H9 (cell line): Measurements from ENCODE around the gene EML2. TPM values are rescaled to one million over a fixed set of nuclear protein-coding genes. Genes with fewer than 3 reads are reported as not detected.

ENCODE experiments used
- DNase-seq: peaks from one replicate; pipeline ENCODE4 v3.0.0-alpha.2; 2017
- H2AFZ ChIP-seq: one replicate; pipeline ENCODE4 v1.6.1; 2013; ENCODE audit warnings: mild to moderate bottlenecking, low read length, control low read depth, moderate library complexity
- H2AK5ac ChIP-seq: 2 replicates; pipeline ENCODE4 v1.6.1; 2013; ENCODE audit warnings: low read length, control low read depth, mixed read lengths; ENCODE audit not compliant: insufficient read length
- H2BK120ac ChIP-seq: one replicate; pipeline ENCODE4 v1.6.1; 2013; ENCODE audit warnings: low read depth, mild to moderate bottlenecking, low read length, control low read depth, inconsistent platforms; ENCODE audit not compliant: poor library complexity, severe bottlenecking
- H2BK12ac ChIP-seq: 2 replicates; pipeline ENCODE4 v1.6.1; 2013; ENCODE audit warnings: low read length, control low read depth, mixed read lengths, low read depth; ENCODE audit not compliant: insufficient read length
- H2BK15ac ChIP-seq: 2 replicates; pipeline ENCODE4 v1.6.1; 2013; ENCODE audit warnings: low read depth, low read length, control low read depth
- H2BK20ac ChIP-seq: one replicate; pipeline ENCODE4 v1.6.1; 2013; ENCODE audit warnings: low read depth, mild to moderate bottlenecking, low read length, control low read depth, inconsistent platforms; ENCODE audit not compliant: poor library complexity, severe bottlenecking
- H2BK5ac ChIP-seq: 2 replicates; pipeline ENCODE4 v1.6.1; 2013; ENCODE audit warnings: low read length, control low read depth, mixed read lengths; ENCODE audit not compliant: insufficient read length
- H3K14ac ChIP-seq: 2 replicates; pipeline ENCODE4 v1.6.1; 2013; ENCODE audit warnings: low read length, control low read depth; ENCODE audit not compliant: insufficient read depth
- H3K18ac ChIP-seq: 2 replicates; pipeline ENCODE4 v1.6.1; 2013; ENCODE audit warnings: low read depth, mild to moderate bottlenecking, mixed read lengths, low read length, control low read depth; ENCODE audit not compliant: insufficient read length
- H3K23ac ChIP-seq: 2 replicates; pipeline ENCODE4 v1.6.1; 2013; ENCODE audit warnings: low read length, control low read depth, mixed read lengths, low read depth; ENCODE audit not compliant: insufficient read length
- H3K23me2 ChIP-seq: 2 replicates; pipeline ENCODE4 v1.6.1; 2013; ENCODE audit warnings: low read depth, mild to moderate bottlenecking, mixed read lengths, low read length, control low read depth; ENCODE audit not compliant: insufficient read length, poor library complexity, severe bottlenecking
- H3K27ac ChIP-seq: 2 replicates; pipeline ENCODE4 v1.5.1; 2013; ENCODE audit warnings: low read length, control low read depth, mixed read lengths, low read depth; ENCODE audit not compliant: insufficient read length
- H3K27me3 ChIP-seq: 2 replicates; pipeline ENCODE4 v1.6.1; 2013; ENCODE audit warnings: low read length, control low read depth, inconsistent platforms; ENCODE audit not compliant: insufficient read depth
- H3K4ac ChIP-seq: 2 replicates; pipeline ENCODE4 v1.6.1; 2013; ENCODE audit warnings: low read depth, mild to moderate bottlenecking, control low read depth, inconsistent platforms, low read length, moderate library complexity
- H3K4me1 ChIP-seq: 2 replicates; pipeline ENCODE4 v1.6.1; 2013; ENCODE audit warnings: low read length, control low read depth, inconsistent platforms; ENCODE audit not compliant: insufficient read depth
- H3K4me2 ChIP-seq: 2 replicates; pipeline ENCODE4 v1.6.1; 2013; ENCODE audit warnings: low read length, control low read depth, mixed read lengths; ENCODE audit not compliant: insufficient read length, insufficient read depth
- H3K56ac ChIP-seq: 2 replicates; pipeline ENCODE4 v1.6.1; 2013; ENCODE audit warnings: low read depth, mild to moderate bottlenecking, mixed read lengths, low read length, control low read depth; ENCODE audit not compliant: insufficient read length
- H3K79me1 ChIP-seq: 2 replicates; pipeline ENCODE4 v1.6.1; 2013; ENCODE audit warnings: low read depth, mild to moderate bottlenecking, moderate library complexity, low read length, control low read depth, inconsistent platforms; ENCODE audit not compliant: insufficient read depth, poor library complexity, severe bottlenecking
- H3K79me2 ChIP-seq: 2 replicates; pipeline ENCODE4 v1.6.1; 2013; ENCODE audit warnings: low read length, control low read depth, inconsistent platforms; ENCODE audit not compliant: insufficient read depth
- H3K9ac ChIP-seq: 2 replicates; pipeline ENCODE4 v1.6.1; 2013; ENCODE audit warnings: low read length, control low read depth, mixed read lengths; ENCODE audit not compliant: insufficient read length; ENCODE audit errors: extremely low read depth
- H3K9me3 ChIP-seq: one replicate; pipeline ENCODE4 v1.6.1; 2013; ENCODE audit warnings: low read depth, low read length, inconsistent platforms; ENCODE audit not compliant: control insufficient read depth
- H3T11ph ChIP-seq: one replicate; pipeline ENCODE4 v1.6.1; 2013; ENCODE audit warnings: mild to moderate bottlenecking, low read length, control low read depth, inconsistent platforms
- H4K20me1 ChIP-seq: one replicate; pipeline ENCODE4 v1.6.1; 2013; ENCODE audit not compliant: control insufficient read depth, insufficient read length, insufficient read depth
- H4K5ac ChIP-seq: 2 replicates; pipeline ENCODE4 v1.6.1; 2013; ENCODE audit warnings: low read depth, mild to moderate bottlenecking, mixed read lengths, low read length, control low read depth; ENCODE audit not compliant: insufficient read length
- H4K8ac ChIP-seq: replicated peaks from 2 replicates; pipeline ENCODE4 v1.6.1; 2013; ENCODE audit warnings: low read length, control low read depth, mixed read lengths, low read depth; ENCODE audit not compliant: insufficient read length
- H4K91ac ChIP-seq: 2 replicates; pipeline ENCODE4 v1.6.1; 2013; ENCODE audit warnings: low read depth, mild to moderate bottlenecking, moderate library complexity, mixed read lengths, low read length, control low read depth; ENCODE audit not compliant: insufficient read length
- H3K27ac Mint-ChIP-seq, 3 experiments: 2 replicates in 2 of 3; 3 replicates in 1 of 3; pipeline ENCODE4 v1.8.0; 2020 to 2021; ENCODE audit warnings: mixed read lengths in 3 of 3, mild to moderate bottlenecking in 1 of 3, moderate library complexity in 1 of 3
- H3K27me3 Mint-ChIP-seq: 2 replicates; pipeline ENCODE4 v1.8.0; 2021; ENCODE audit warnings: low read depth, mild to moderate bottlenecking, moderate library complexity, mixed read lengths
- H3K36me3 Mint-ChIP-seq, 3 experiments: 2 replicates in 2 of 3; 3 replicates in 1 of 3; pipeline ENCODE4 v1.8.0; 2020 to 2021; ENCODE audit warnings: low read depth in 3 of 3, mixed read lengths in 3 of 3; ENCODE audit not compliant: insufficient read depth in 1 of 3
- H3K4me1 Mint-ChIP-seq, 2 experiments: 2 replicates each; pipeline ENCODE4 v1.8.0; 2020; ENCODE audit warnings: mixed read lengths in 2 of 2
- H3K4me3 Mint-ChIP-seq, 2 experiments: 2 replicates in 1 of 2; 3 replicates in 1 of 2; pipeline ENCODE4 v1.8.0; 2020 to 2021; ENCODE audit warnings: mild to moderate bottlenecking in 2 of 2, mixed read lengths in 2 of 2, moderate library complexity in 1 of 2
- H3K9me3 Mint-ChIP-seq, 2 experiments: 2 replicates in 1 of 2; 3 replicates in 1 of 2; pipeline ENCODE4 v1.8.0; 2020; ENCODE audit warnings: mild to moderate bottlenecking in 2 of 2, mixed read lengths in 2 of 2, moderate library complexity in 1 of 2
- WGBS: extraction: QIAGEN DNeasy Blood & Tissue Kit; methylation state at CpG from one replicate; pipeline ENCODE4 v1.1.7; 2013; ENCODE audit warnings: missing lambda C conversion rate, low lambda C conversion rate, mixed read lengths; ENCODE audit not compliant: insufficient read length; ENCODE audit errors: extremely low coverage; 5-methylcytosine and 5-hydroxymethylcytosine counted together
- total RNA-seq: library from RNA; stranded (reverse); gene quantifications from 2 replicates; pipeline ENCODE4 v1.2.1, GENCODE V29; 2021
- TF ChIP-seq, protein P1 (sequence below): fragments of 200-600 bp; sonication (generic); conservative IDR thresholded peaks from 3 replicates; pipeline ENCODE4 v1.8.0; 2021; ENCODE audit warnings: antibody characterized with exemption, mild to moderate bottlenecking

Gene EML2
- total RNA-seq, 1 experiment from 2014 or later: 22.6 TPM

DNA sequence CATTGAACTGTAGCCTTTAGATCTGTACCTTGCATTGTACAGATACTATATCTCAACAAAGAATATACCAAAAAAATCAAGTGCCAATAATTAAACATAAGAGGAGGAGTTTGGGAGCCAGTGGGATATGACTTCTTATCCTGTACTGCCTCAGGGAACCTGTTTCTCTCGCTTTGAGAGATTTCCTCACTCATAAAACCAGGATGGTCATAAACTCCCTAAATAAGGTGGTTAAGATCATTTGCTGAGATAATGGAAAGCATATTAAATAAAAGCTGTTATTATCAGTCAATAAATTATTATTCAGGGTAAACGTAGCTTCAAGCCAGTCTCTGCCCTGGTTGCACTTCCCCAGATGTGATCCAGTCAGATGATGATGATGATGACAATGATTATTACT, 71.6 kb downstream of the EML2 start:
- H2BK120ac ChIP-seq: no peak overlapping the region
- H3K27ac ChIP-seq: no peak overlapping the region
- no peak overlapping the region for H3K18ac ChIP-seq
- no peak overlapping the region for H3K27ac Mint-ChIP-seq
- no peak overlapping the region for H2BK15ac ChIP-seq
- no peak overlapping the region for H2BK5ac ChIP-seq
- no peak overlapping the region for H3K14ac ChIP-seq
- no peak overlapping the region for H3T11ph ChIP-seq
- H3K4ac ChIP-seq: no peak overlapping the region
- H3K23me2 ChIP-seq: no peaks in the 10 kb centered on the region
- H4K20me1 ChIP-seq: peaks cover 2% of the 10 kb centered on the region
- H4K8ac ChIP-seq: no peak overlapping the region
- no peak overlapping the region for H2AK5ac ChIP-seq
- peaks cover 16 to 17% of the 10 kb centered on the region in 2 experiments for H3K4me1 Mint-ChIP-seq
- no peak overlapping the region for H3K56ac ChIP-seq
- no peaks in the 10 kb centered on the region; a peak in 2 of 7 replicates for H3K36me3 Mint-ChIP-seq
- no peaks in the 10 kb centered on the region for H3K79me1 ChIP-seq
- no peak overlapping the region for H3K4me2 ChIP-seq
- no peaks in the 10 kb centered on the region for H3K27me3 ChIP-seq
- H3K79me2 ChIP-seq: no peaks in the 10 kb centered on the region
- H2BK12ac ChIP-seq: no peak overlapping the region
- H3K27me3 Mint-ChIP-seq: no peaks in the 10 kb centered on the region
- TF ChIP-seq, protein P1, sequence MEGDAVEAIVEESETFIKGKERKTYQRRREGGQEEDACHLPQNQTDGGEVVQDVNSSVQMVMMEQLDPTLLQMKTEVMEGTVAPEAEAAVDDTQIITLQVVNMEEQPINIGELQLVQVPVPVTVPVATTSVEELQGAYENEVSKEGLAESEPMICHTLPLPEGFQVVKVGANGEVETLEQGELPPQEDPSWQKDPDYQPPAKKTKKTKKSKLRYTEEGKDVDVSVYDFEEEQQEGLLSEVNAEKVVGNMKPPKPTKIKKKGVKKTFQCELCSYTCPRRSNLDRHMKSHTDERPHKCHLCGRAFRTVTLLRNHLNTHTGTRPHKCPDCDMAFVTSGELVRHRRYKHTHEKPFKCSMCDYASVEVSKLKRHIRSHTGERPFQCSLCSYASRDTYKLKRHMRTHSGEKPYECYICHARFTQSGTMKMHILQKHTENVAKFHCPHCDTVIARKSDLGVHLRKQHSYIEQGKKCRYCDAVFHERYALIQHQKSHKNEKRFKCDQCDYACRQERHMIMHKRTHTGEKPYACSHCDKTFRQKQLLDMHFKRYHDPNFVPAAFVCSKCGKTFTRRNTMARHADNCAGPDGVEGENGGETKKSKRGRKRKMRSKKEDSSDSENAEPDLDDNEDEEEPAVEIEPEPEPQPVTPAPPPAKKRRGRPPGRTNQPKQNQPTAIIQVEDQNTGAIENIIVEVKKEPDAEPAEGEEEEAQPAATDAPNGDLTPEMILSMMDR: no peak
- no CpG with 5 or more reads among the region's 2 CpGs for WGBS
- no peaks in the 10 kb centered on the region for H3K9me3 Mint-ChIP-seq
- no peak overlapping the region for H4K5ac ChIP-seq
- no peak overlapping the region for H3K23ac ChIP-seq
- no peak for DNase-seq
- no peak overlapping the region for H3K9ac ChIP-seq
- H2BK20ac ChIP-seq: no peak overlapping the region
- peaks cover 4% of the 10 kb centered on the region; the same call in 1 of the 2 replicates for H3K4me1 ChIP-seq
- no peaks in the 10 kb centered on the region for H3K9me3 ChIP-seq
- no peak overlapping the region for H4K91ac ChIP-seq
- no peak overlapping the region for H2AFZ ChIP-seq
- H3K4me3 Mint-ChIP-seq: no peak overlapping the region
